NCI-H345 treated with DMSO at 0.1 percent for 48 hours (cell line): ENCODE results near the gene B3GNT9.
A peak's percentile ranks its signal among the peaks of the same experiment; 100 is the strongest.

Source experiments
- DNase-seq: peaks from one replicate; lab custom pipeline; 2025; ENCODE audit not compliant: unreplicated experiment; lab: John Stamatoyannopoulos, UW

The B3GNT9 gene

GRCh38 chr16:67115639-67116038 lies 35.2 kb downstream of the B3GNT9 start:
- no peak for DNase-seq

- DNase-seq: no peak
Observed at GRCh38 chr16:67114793-67115192, 36.0 kb downstream of the B3GNT9 start.

GRCh38 chr16:67112591-67113399 lies 38.0 kb downstream of the B3GNT9 start:
- DNase-seq: no peak

- no peak for DNase-seq
Observed at GRCh38 chr16:67111951-67112444, 38.8 kb downstream of the B3GNT9 start.

- DNase-seq: peak; percentile 71
Observed at GRCh38 chr16:67109407-67110135, 41.2 kb downstream of the B3GNT9 start, which contains the start of gene PHAF1. PHAF1 (plus strand) TSS chr16:67109941; CDS start chr16:67110176, 235 bp downstream.

GRCh38 chr16:67108931-67109406 lies 41.8 kb downstream of the B3GNT9 start:
- no peak for DNase-seq

GRCh38 chr16:67108489-67108888 lies 42.3 kb downstream of the B3GNT9 start:
- no peak for DNase-seq

GRCh38 chr16:67105881-67106280 lies 44.9 kb downstream of the B3GNT9 start:
- no peak for DNase-seq

GRCh38 chr16:67105246-67105645 lies 45.6 kb downstream of the B3GNT9 start:
- DNase-seq: no peak

- no peak for DNase-seq
Observed at GRCh38 chr16:67104845-67105244, 46.0 kb downstream of the B3GNT9 start.

- no peak for DNase-seq
Observed at GRCh38 chr16:67104061-67104460, 46.7 kb downstream of the B3GNT9 start.

- DNase-seq: no peak
Observed at GRCh38 chr16:67101311-67102082, 49.3 kb downstream of the B3GNT9 start.

GRCh38 chr16:67100569-67101310 lies 50.1 kb downstream of the B3GNT9 start:
- DNase-seq: no peak

GRCh38 chr16:67098599-67098998 lies 52.2 kb downstream of the B3GNT9 start:
- DNase-seq: no peak
